Central memory CD4-positive, alpha-beta T cell (primary cell): ENCODE measurements around the gene FZD4.

Experiments used
- DNase-seq: peaks from one replicate; pipeline ENCODE4 v3.0.0; 2022

FZD4 gene

GRCh38 chr11:86905252-86905651, 49.9 kb downstream of the FZD4 start:
- DNase-seq, result no peak

DNA sequence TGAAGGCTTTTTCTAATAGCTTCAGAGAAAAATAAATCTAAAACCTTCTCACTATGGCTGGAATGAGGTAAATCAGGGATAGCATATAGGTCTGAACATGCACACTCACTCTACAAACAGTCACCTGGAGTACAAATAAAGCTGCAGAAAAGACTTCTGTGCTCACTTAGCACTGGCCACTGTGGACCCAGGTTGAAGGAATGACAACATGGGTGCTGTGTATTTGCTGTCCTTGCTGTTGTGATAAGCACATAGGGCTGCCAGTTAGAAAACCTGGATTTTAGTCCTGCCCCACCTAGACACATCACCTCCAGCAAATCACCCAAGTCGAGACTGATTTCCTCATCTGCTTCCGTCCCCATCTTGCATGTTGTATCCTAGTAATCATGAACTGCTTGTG, 51.2 kb downstream of the FZD4 start:
- DNase-seq, result no peak

DNA sequence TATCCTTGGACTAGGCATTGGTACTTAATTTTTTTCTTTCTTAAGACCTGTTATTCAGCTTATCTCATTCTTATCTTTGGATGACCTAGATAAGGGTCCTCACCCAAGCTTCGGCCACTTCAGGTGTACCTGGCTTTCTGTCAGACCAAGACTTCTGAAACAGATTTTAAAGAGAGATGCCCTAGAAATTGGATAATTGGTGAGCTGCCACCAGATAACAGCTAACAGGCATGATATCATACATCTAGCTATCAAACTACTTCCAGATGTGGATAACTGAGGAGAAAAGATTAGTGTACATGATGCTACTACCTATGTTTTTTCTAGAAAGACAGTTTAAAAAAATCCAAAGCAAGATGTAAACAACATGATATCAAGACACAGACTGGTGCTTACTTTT, 52.9 kb downstream of the FZD4 start:
- no peak for DNase-seq

DNA sequence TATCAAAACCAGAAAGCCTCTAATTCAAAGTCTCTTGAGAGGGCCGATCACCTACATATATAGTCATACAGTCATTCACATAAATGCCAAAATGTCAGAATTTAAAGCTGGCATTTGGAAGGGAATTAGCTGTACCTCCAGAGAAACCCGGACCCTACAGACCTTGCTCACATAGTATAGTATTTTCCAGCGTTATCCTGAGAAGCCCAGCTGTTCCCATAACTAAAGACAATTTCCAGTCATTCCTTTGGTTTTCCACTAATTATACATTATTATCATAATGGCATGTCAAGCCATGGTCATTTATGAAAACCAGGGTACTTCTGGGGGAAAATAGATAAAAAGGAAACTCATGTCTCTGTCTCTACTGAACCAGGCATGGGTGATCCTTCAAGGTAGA, 53.6 kb downstream of the FZD4 start:
- DNase-seq, result no peak

DNA sequence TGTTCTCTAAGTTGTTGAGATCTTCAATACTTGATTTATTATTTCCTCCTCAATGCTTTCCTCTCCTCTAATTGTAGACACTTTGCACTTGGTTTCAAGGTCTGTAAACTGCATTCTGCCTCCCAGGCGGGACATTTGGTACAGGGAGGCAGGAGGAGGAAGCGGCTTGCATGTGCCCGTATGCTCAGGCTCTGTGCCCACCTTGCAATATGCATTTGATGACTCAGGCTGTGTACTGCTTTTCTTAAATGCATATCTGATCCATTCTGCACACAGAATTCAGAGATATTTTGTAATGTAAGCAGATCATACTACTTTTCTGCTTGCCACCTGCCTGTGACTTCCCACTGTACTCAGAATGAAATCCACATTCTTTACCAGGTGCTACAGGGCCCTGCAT, 55.0 kb downstream of the FZD4 start:
- DNase-seq, result no peak

GRCh38 chr11:86898689-86899088, 56.5 kb downstream of the FZD4 start:
- DNase-seq, result no peak

DNA sequence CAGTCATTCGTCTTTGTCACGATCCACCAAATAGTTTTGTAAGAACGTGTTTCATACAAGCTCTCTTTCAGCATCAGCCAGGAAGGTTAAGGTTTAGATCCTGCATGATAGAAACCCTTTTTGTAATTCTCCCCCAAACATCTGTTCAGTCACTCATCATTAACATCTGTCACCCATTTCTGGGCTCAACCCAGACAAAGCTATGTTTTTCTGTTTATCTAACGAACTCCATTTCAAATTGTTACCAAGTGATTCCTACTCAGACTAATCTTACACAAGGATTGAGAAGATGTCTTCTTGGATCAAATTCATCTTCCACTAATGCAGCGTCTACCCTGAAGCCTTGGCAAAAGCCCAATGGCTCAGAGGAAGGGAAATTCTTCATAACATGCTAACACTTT, 58.8 kb downstream of the FZD4 start:
- DNase-seq, result no peak
